Fibroblast of the conjunctiva (primary cell): ENCODE data around the gene FAM222A.
A peak's percentile ranks its signal among the peaks of the same experiment; 100 is the strongest.

Experiments used
- DNase-seq: peaks from one replicate; pipeline ENCODE4 v3.0.0-alpha.2; 2010; ENCODE audit warnings: low read depth

The FAM222A gene

DNA sequence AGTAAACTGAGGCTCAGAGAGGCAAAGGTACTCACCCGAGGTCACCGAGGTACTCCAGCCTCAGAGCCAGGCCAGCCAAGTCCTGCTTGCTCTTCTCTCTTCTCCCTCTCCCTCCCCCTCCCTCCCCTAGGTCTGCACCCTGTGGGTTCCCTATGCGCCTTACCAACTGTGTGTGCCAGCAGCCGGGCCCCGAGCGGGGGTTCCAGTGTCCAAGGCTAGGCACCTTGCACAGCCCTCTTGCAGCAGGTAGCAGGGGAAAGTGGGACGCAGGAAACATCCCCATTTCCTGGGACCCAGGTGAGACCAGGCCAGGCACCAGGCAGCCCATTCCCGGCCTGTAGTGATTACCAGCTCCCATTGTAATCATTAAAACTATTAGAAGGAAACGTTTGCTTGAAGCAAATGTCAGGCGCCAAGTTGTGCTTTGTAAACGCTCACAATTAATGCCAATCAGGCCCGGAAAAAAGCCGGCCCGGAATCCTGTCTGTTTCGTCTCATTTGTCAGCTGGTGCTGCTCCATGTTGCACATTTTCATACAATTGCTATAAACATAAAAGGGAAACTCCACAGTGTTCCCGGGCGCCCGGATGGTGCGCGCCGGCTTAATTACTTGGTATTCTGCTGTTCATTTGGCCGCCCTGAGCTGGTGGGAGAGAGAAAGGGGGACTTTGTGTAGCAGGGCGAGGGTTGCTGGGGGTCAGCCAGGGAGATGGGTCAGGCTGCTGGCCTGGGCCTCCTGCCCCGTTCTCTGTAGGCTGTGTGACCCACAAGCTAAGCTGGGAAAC is 11.9 kb downstream of the FAM222A start:
- DNase-seq = no peak

- no peak for DNase-seq
These were observed 12.5 kb downstream of the FAM222A start for GRCh38 chr12:109726106-109726497.

- DNase-seq = no peak
These were observed 12.9 kb downstream of the FAM222A start for GRCh38 chr12:109726511-109727038.

GRCh38 chr12:109727039-109727723 is 13.6 kb downstream of the FAM222A start:
- no peak for DNase-seq

DNA sequence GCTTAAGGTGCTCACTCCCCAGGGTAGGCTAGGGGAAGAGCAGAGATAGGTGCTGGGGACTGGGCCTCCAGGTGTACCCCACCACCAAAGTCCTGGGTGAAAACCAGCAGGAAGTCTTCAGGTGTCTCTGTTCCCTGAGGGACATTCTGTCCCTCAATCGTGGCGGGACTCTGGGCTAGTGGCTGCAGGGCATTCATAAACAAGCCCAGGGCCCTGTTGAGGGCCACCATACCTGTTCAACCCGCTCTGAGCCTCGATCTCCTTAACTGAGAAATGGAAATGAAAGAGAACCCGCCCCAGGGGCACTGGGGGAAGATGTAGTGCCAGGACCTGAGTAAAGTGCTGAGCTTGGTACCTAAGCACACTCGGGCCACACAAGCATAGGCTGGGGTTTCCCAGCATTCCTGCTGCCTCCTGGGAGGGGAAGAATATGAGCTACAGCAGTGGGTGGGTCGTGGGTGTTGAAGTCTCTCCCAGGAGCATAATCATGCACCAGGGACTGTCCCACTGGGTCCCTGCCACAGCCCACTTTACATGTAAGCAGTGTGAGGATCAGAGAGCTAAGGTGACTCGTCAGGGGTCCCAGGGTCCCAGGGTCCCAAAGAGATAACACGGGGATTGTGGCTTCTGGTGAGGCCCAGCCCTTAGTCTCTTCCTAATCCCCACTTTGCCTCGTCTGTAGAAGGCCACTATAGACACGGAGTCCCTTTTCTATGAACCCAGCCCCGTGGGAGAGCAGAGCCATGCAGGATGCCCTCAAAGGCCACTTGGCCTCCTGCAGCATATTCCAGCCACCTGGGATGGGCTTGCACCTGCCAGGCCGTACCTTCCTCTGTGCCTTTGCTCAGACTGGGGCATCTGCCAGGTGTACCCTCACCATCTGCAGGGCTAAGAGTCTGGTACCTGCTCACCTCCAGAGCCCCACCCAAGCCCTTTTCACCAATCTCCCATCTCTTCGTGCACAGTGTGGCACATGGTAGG is 14.4 kb downstream of the FAM222A start:
- DNase-seq = no peak

GRCh38 chr12:109728921-109729320 is 15.3 kb downstream of the FAM222A start:
- no peak for DNase-seq

DNA sequence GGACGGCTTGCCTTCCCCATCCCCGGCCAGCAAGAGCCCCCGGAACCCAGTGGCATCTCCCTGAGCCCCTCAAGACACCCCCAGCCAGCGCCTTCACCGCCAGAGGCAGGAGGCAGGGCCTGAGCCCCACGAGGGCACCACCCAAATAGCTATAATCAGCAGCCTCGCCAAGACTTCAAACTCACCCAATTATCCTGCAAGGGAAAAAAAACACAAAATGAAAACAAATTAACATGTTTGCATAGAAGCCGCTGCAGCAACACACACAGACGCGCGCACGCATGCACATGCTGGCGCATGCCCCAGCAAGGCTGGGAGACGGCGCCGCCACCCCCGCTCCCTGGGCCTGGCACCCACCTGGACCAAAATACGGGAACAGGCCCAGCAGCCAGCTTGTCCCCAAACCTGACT is 15.8 kb downstream of the FAM222A start:
- no peak for DNase-seq

GRCh38 chr12:109729801-109730200 is 16.2 kb downstream of the FAM222A start:
- DNase-seq = no peak

- no peak for DNase-seq
These were observed 16.9 kb downstream of the FAM222A start for GRCh38 chr12:109730306-109731145.

- DNase-seq = no peak
These were observed 17.7 kb downstream of the FAM222A start for GRCh38 chr12:109731231-109731731.

- no peak for DNase-seq
These were observed 18.2 kb downstream of the FAM222A start for GRCh38 chr12:109731806-109732205.

GRCh38 chr12:109732321-109733305 is 19.0 kb downstream of the FAM222A start:
- no peak for DNase-seq

GRCh38 chr12:109734219-109735000 is 20.8 kb downstream of the FAM222A start:
- DNase-seq = no peak

DNA sequence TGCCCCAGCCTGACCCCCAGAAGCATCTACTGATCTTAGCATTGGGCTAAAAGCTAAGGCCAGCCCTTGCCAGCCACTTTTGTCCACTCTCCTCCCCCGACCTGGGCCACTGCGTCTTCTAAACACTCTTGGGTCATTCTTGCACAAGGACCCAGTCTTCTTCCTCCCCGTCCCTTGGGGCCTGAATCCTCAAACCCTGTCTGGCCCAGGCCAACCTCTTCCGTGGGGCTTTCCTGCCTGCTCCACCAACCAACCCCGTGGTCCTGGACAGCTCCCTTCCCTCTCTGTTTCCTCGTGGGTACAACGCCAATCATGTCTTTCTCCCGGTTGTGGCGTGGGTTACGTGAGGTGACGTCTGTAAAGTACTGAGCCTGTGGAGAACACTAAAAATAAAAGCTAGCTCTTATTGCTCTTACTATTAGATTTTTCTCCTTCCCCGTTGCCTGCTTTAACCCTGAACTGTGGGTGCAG is 21.5 kb downstream of the FAM222A start:
- no peak for DNase-seq

GRCh38 chr12:109735825-109736551 is 22.4 kb downstream of the FAM222A start:
- no peak for DNase-seq

- DNase-seq = peak; percentile 6
These were observed 23.0 kb downstream of the FAM222A start for GRCh38 chr12:109736552-109737108.

DNA sequence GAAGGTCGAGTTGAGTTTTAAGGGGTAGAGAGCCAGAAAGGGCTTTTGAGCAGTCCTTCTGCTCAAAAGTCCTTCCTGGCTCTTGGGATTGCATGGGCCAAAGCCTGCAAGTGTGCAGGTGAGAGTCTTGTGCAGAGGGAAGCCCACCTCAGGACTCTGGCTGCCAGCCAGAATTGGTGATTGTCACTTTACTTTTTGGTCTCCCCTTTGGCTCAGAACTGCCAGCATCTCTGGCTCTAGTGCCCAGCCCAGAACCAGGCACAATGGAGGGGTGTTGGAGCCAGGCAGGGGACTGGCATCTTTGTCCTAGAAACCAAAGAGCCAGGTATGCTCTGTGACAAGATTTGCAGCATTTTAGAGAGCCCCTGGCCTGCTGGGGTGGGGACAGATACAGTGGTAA is 23.5 kb downstream of the FAM222A start:
- DNase-seq = no peak

- DNase-seq = no peak
These were observed 24.0 kb downstream of the FAM222A start for GRCh38 chr12:109737631-109738030.
